Ovary (tissue), 9 donors: ENCODE measurements around the gene NRXN3. TPM values are rescaled to one million over a fixed set of nuclear protein-coding genes. Genes with fewer than 3 reads are reported as not detected.

Source experiments
- DNase-seq, 5 donors: peaks; one replicate each; pipeline ENCODE4 v3.0.0-alpha.2; 2019 to 2020
- H3K27ac ChIP-seq, 2 donors: fragments of 200-600 bp; one replicate each; pipeline versions ENCODE4 v1.5.1 to v1.8.0; 2019 to 2022
- H3K27me3 ChIP-seq: fragments of 200-600 bp; one replicate; pipeline ENCODE4 v1.8.0; 2022
- H3K36me3 ChIP-seq: fragments of 200-600 bp; sonication (generic); one replicate; pipeline ENCODE4 v1.5.1; 2019
- H3K4me1 ChIP-seq: one replicate; pipeline ENCODE4 v1.8.1; 2013; ENCODE audit warnings: mild to moderate bottlenecking, moderate library complexity; ENCODE audit not compliant: insufficient read depth
- H3K4me3 ChIP-seq: fragments of 200-600 bp; sonication (generic); one replicate; pipeline ENCODE4 v1.5.1; 2017
- H3K9me3 ChIP-seq, 2 donors: fragments of 200-600 bp in 1 of 2; sonication (generic) in 1 of 2; one replicate each; pipeline versions ENCODE4 v1.5.1 to v1.8.1; 2013 to 2019; ENCODE audit warnings: mild to moderate bottlenecking in 1 of 2, moderate library complexity in 1 of 2
- EP300 ChIP-seq: sonication (generic); formaldehyde crosslinking; IDR thresholded peaks from one replicate; pipeline ENCODE4 v1.6.1; 2017; ENCODE audit warnings: antibody characterized with exemption
- POLR2A ChIP-seq: fragments of 450-650 bp; IDR thresholded peaks from one replicate; pipeline ENCODE4 v1.6.1; 2017; ENCODE audit warnings: antibody characterized with exemption, mild to moderate bottlenecking, moderate library complexity
- WGBS, 3 donors: extraction: QIAGEN DNeasy Blood & Tissue Kit in 1 of 3; methylation state at CpG; one replicate each; pipeline versions ENCODE4 v1.1.5 to v1.1.7; 2013 to 2017; 5-methylcytosine and 5-hydroxymethylcytosine counted together
- intact Hi-C, 4 donors: fragments of 100-400 bp; cut with DNase I; formaldehyde crosslinking; loops; one replicate each; pipeline versions ENCODE4 v1.11.0 to v1.15.1; 2022 to 2023
- polyA plus RNA-seq, 2 donors: library from polyadenylated mRNA; stranded (reverse); fragments of 200-250 nt in 1 of 2; fragments of 350-450 nt in 1 of 2; fragmentation: Illumina TruSeq in 1 of 2; extraction: RNeasy Lipid Tissue Mini Kit (QIAGEN cat#74804) in 1 of 2; gene quantifications; one replicate each; pipeline ENCODE4 v1.2.3, GENCODE V29; 2013 to 2014
- total RNA-seq, 7 donors: library from RNA; depleted of rRNA in 2 of 7; stranded (reverse); fragments of >200 nt in 2 of 7; fragmentation: NEBNext Ultra II Directional in 3 of 7; extraction: Animal tissue kit (Norgen Biotek cat#: 25700) in 3 of 7; gene quantifications; one replicate each; pipeline versions ENCODE4 v1.1.0 to v1.2.4, GENCODE V29; 2016 to 2023
- TF ChIP-seq, protein P1 (sequence below), 3 donors: fragments of 450-650 bp in 2 of 3; fragments of 200-600 bp in 1 of 3; IDR thresholded peaks; one replicate each; pipeline versions ENCODE4 v1.5.1 to v1.8.0; 2016 to 2022; ENCODE audit warnings: antibody characterized with exemption in 3 of 3, mild to moderate bottlenecking in 1 of 3
- donor health status: DM: no; HTN: no; CAD: no; lungs with moderate emphysema.
- donor health status: DM: no; HTN: no; CAD: no.
- donor health status: Bipolar disorder and iron deficiency.
- donor health status: DM: yes; HTN: yes; CAD: no.
- donor health status: DM: no; HTN: no; CAD: no.
- donor health status: DM: yes; HTN: yes; CAD: no.

NRXN3 gene
- total and polyA plus RNA-seq, 9 donors = 0.28 to 6.2 (median 0.82) TPM

DNA sequence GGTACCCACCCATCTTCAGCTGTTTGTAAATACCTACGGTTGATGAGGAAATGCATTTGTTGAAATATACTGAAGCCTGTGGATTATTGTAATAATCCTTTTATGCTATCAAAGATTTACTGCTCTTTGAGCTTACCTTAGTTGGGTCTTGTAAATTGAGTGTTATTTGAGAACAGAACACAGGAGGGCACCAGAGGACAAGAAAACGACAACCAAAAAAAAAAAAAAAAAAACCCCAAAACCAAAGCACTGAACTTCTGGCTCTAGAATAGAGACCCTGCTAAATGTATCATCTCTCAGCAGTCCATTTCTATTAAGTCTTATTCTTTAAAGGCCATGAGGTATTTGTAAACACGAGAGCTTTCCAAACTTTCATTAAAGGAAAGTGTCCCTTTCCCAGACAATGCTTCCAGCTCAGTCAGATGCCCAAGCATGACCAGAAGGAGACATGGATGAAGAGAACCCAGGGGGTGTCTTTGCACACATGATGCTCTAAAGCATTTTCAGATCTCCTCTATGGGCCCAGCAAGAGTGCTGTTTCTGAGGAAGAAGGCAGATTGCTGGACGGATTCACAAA, 763.9 kb downstream of the NRXN3 start:
- no peaks in the 10 kb centered on the region for H3K4me1 ChIP-seq
- WGBS, 3 donors = 21 to 26% (median 23%) methylated on average over 4 of the region's 4 CpGs
- H3K27ac ChIP-seq = no peak overlapping the region
- H3K9me3 ChIP-seq = no peaks in the 10 kb centered on the region
- no peak overlapping the region for H3K4me3 ChIP-seq
- TF ChIP-seq EP300 (no peak), POLR2A (no peak)
- TF ChIP-seq, protein P1, sequence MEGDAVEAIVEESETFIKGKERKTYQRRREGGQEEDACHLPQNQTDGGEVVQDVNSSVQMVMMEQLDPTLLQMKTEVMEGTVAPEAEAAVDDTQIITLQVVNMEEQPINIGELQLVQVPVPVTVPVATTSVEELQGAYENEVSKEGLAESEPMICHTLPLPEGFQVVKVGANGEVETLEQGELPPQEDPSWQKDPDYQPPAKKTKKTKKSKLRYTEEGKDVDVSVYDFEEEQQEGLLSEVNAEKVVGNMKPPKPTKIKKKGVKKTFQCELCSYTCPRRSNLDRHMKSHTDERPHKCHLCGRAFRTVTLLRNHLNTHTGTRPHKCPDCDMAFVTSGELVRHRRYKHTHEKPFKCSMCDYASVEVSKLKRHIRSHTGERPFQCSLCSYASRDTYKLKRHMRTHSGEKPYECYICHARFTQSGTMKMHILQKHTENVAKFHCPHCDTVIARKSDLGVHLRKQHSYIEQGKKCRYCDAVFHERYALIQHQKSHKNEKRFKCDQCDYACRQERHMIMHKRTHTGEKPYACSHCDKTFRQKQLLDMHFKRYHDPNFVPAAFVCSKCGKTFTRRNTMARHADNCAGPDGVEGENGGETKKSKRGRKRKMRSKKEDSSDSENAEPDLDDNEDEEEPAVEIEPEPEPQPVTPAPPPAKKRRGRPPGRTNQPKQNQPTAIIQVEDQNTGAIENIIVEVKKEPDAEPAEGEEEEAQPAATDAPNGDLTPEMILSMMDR (IDR thresholded peaks at IDR 0.05) = no peak
- H3K36me3 ChIP-seq = no peaks in the 10 kb centered on the region
- no peak for DNase-seq
- intact Hi-C loops = no loop called here
- H3K27me3 ChIP-seq = no peaks in the 10 kb centered on the region

DNA sequence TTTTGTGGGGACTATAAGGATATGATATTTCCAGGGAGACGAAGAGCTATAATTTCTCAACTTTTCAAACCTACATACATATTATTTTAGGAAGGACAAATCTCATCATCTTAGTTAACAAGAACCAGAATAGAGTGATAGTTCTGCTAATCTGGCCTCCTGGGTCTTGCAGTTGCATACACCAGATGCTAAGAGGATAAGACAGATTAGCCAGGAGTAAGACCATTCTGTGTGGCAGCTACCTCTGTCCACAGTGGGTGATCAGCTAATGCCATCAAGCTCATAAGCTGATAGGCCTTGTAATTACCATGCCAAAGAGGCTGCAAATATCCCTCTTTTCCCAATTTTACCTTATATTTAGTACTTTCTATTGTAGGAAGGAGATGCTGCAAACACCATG, 776.8 kb downstream of the NRXN3 start:
- Histone ChIP-seq H3K27ac (no peak overlapping the region), H3K4me3 (no peak overlapping the region), H3K36me3 (no peaks in the 10 kb centered on the region), H3K27me3 (no peaks in the 10 kb centered on the region), H3K4me1 (no peaks in the 10 kb centered on the region), H3K9me3 (no peaks in the 10 kb centered on the region)
- intact Hi-C loops = no loop called here
- DNase-seq = no peak
- TF ChIP-seq EP300 = no peak
- WGBS, 3 donors = 83 to 90% (median 86%) methylated on average over 1 of the region's 1 CpG

DNA sequence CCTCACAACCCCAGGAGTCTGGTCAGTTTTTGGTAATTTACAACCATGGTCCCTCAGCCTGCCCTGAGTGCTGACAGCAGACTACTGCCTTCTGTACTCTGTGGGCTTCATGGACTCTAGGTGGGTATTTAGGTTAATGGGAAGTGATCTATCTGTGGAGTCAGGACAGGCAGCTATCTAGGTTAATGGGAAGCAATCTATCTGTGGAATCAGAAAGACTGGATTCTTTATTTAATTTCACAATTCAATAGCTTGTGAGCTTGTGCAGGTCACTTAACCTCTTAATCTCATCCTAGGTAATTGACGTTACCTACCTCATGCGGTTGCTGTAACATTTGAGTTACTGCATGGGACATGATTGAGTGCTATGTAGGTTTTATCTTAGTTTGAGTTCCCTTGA, 777.5 kb downstream of the NRXN3 start:
- no peaks in the 10 kb centered on the region for H3K9me3 ChIP-seq
- no peak for TF ChIP-seq POLR2A
- no peak for TF ChIP-seq EP300
- TF ChIP-seq, protein P1 (IDR thresholded peaks at IDR 0.05) = no peak
- no peak for DNase-seq
- no peaks in the 10 kb centered on the region for H3K4me1 ChIP-seq
- intact Hi-C loops = no loop called here
- no peaks in the 10 kb centered on the region for H3K36me3 ChIP-seq
- no peak overlapping the region for H3K27ac ChIP-seq
- WGBS, 3 donors = 90 to 97% (median 96%) methylated on average over 2 of the region's 2 CpGs
- H3K4me3 ChIP-seq = no peak overlapping the region
- H3K27me3 ChIP-seq = no peaks in the 10 kb centered on the region

DNA sequence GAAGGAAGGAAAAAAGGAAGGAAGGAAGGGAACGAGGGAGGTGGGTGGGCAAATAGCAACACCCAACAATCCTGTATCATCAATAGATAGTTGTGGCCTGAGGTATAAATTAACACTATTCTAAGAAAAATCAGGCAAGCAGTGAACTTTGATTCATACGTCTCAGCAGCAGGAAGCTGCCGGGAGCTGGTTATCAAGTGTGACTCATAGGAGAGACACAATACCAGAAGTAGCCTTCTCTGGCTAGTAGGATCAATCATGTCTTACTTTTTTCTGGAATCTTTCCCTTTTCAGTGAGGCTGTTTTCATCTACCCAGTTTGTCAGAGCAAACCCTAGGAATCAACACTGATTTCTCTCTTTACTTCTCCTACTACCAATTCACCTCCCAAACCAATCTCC, 780.5 kb downstream of the NRXN3 start:
- no peaks in the 10 kb centered on the region for H3K27me3 ChIP-seq
- H3K36me3 ChIP-seq = no peaks in the 10 kb centered on the region
- 23 to 30% (median 23%) methylated on average over 3 of the region's 3 CpGs for WGBS, 3 donors
- H3K27ac ChIP-seq = no peak overlapping the region
- TF ChIP-seq EP300 (no peak), POLR2A (no peak)
- TF ChIP-seq, protein P1 (IDR thresholded peaks at IDR 0.05) = no peak
- no peaks in the 10 kb centered on the region for H3K9me3 ChIP-seq
- H3K4me3 ChIP-seq = no peak overlapping the region
- no peak for DNase-seq
- intact Hi-C loops = no loop called here
- no peaks in the 10 kb centered on the region for H3K4me1 ChIP-seq

DNA sequence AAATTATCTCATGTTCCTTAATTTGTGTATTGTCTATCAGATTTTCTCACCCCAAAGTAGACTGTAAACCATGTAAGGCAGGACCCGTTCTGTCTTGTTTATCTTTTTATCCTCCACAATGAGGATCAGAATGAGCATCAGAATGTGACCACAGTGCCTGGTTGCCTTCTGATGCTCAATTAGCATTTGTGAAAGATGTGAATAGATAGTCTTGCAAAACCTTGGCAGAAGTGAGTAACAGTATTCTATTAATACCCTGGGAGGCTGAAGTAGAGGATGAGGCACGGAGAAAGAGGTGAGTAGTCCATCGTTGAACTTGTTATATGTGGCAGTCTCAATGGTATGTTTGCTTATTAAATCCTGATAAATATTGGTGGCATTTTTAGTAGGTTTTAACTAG, 781.4 kb downstream of the NRXN3 start:
- intact Hi-C loops = no loop called here
- 67 to 88% (median 78%) methylated on average over 3 of the region's 3 CpGs for WGBS, 3 donors

More for the DNA sequence above, 781.4 kb downstream of the NRXN3 start:
- Histone ChIP-seq H3K4me3 (no peak overlapping the region), H3K27ac (no peak overlapping the region), H3K4me1 (no peaks in the 10 kb centered on the region), H3K9me3 (no peaks in the 10 kb centered on the region), H3K36me3 (no peaks in the 10 kb centered on the region), H3K27me3 (no peaks in the 10 kb centered on the region)
- TF ChIP-seq, protein P1 (IDR thresholded peaks at IDR 0.05) = no peak
- TF ChIP-seq POLR2A (no peak), EP300 (no peak)
- no peak for DNase-seq
